ENCODE data around the gene UBE2V1. TPM values are rescaled to one million over a fixed set of nuclear protein-coding genes. Genes with fewer than 3 reads are reported as not detected.

Gene UBE2V1
- total and polyA plus RNA-seq, 2 of the 13 experiments (the other 11 are each of a cell fraction or from before 2014, with no cell fraction given) = 81.3 to 132 TPM

- TF ChIP-seq TAF1 (CRISPR knock-in tag; IDR thresholded peaks at IDR 0.05) (no peak), SRSF4 (IDR thresholded peaks at IDR 0.05; ENCODE audit: low read depth, low read length, poor library complexity, severe bottlenecking) (no peak), TARDBP (CRISPR knock-in tag; IDR thresholded peaks at IDR 0.05) (no peak), RAD21 (CRISPR knock-in tag; IDR thresholded peaks at IDR 0.05) (no peak), ZNF572 (CRISPR knock-in tag; IDR thresholded peaks at IDR 0.05) (peak; percentile 61; the same call in 1 of the 2 replicates), ZNF318 (CRISPR knock-in tag; IDR thresholded peaks at IDR 0.05) (no peak), PBX2 (CRISPR knock-in tag; IDR thresholded peaks at IDR 0.05) (no peak), ZNF816 (CRISPR knock-in tag; IDR thresholded peaks at IDR 0.05; ENCODE audit: borderline replicate concordance) (no peak), HNF4A (CRISPR knock-in tag; IDR thresholded peaks at IDR 0.05) (no peak), CHCHD3 (CRISPR knock-in tag; IDR thresholded peaks at IDR 0.05) (0 out of 2 replicates have a peak, but pooled peaks have one; percentile 27), ZMYM4 (CRISPR knock-in tag; IDR thresholded peaks at IDR 0.05) (no peak), DNMT1 (CRISPR knock-in tag; IDR thresholded peaks at IDR 0.05) (no peak), GATA4 (IDR thresholded peaks at IDR 0.05; ENCODE audit: borderline replicate concordance, low read depth) (no peak), FOXA1 (IDR thresholded peaks at IDR 0.05) (no peak), FOXA1 (CRISPR knock-in tag; IDR thresholded peaks at IDR 0.05) (no peak), CBX5 (CRISPR knock-in tag; IDR thresholded peaks at IDR 0.05; ENCODE audit: borderline replicate concordance) (no peak), SMARCE1 (IDR thresholded peaks at IDR 0.05; ENCODE audit: borderline replicate concordance) (no peak)
- TF ChIP-seq, protein P1, sequence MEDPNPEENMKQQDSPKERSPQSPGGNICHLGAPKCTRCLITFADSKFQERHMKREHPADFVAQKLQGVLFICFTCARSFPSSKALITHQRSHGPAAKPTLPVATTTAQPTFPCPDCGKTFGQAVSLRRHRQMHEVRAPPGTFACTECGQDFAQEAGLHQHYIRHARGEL (CRISPR knock-in tag; IDR thresholded peaks at IDR 0.05) = 0 out of 2 replicates have a peak, but pooled peaks have one; percentile 17
- TF ChIP-seq, protein P2, sequence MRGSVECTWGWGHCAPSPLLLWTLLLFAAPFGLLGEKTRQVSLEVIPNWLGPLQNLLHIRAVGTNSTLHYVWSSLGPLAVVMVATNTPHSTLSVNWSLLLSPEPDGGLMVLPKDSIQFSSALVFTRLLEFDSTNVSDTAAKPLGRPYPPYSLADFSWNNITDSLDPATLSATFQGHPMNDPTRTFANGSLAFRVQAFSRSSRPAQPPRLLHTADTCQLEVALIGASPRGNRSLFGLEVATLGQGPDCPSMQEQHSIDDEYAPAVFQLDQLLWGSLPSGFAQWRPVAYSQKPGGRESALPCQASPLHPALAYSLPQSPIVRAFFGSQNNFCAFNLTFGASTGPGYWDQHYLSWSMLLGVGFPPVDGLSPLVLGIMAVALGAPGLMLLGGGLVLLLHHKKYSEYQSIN (CRISPR knock-in tag; IDR thresholded peaks at IDR 0.05; ENCODE audit: borderline replicate concordance) = no peak
Observed at GRCh38 chr20:50068041-50068651, 44.8 kb downstream of the UBE2V1 start (continued).
